CD4-positive, alpha-beta T cell treated with Interleukin-17A for 1 hour (primary cell): ENCODE data around the gene CCSER1.

ENCODE experiments used
- DNase-seq: peaks from one replicate; pipeline ENCODE4 v3.0.0-alpha.2; 2020

CCSER1 gene

DNA sequence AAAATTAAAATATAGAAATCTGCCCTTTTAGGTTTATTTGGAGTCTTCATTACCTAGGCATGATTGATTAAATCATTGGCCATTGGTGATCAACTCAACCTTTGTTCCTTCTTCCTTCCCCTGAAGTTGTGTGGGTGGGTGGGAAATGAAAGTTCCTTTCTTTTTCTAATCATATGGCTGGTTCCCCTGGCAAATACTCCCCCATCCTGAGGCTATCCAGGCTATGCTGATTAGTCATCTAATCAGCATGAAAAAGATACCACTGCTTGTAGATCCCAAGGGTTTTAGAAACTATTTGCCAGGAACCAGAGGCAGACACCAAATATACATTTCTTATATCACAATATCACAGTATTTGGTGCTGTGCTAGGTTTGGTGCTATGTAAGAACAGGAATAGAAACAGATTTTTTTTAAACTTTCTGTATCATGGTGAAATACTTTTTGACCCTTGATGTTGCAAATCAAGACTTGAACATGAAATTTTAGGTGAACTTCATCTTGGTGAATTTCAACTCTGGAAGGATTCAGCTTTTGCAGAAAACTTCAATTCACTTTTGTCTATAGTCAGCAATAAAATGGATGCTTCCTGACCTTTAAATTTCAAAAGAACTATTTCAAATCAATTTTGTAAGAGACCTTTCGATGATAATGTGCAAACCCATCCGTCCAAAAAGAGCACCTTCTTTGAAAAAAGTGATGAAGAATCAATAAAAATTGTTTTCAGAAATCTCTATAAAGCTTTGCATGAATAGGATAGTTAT is 71.1 kb downstream of the CCSER1 start:
- no peak for DNase-seq

DNA sequence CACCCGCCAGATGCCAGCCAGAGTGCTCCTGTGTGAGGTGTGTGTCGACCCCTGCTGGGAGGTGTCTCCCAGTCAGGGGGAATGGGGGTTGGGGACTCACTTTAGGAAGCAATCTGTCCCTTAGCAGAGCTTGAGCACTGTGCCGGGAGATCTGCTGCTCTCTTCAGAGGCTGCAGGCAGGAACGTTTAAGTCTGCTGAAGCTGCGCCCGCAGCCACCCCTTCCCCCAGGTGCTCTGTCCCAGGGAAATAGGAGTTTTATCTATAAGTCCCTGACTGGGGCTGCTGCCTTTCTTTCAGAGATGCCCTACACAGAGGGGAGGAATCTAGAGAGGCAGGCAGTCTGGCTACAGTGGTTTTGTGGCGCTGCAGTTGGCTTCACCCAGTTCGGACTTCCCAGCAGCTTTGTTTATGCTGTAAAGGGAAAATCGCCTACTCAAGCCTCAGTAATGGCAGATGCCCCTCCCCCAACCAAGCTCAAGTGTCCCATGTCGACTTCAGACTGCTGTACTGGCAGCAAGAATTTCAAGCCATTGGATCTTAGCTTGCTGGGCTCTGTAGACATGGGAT is 80.8 kb downstream of the CCSER1 start:
- DNase-seq, result no peak

DNA sequence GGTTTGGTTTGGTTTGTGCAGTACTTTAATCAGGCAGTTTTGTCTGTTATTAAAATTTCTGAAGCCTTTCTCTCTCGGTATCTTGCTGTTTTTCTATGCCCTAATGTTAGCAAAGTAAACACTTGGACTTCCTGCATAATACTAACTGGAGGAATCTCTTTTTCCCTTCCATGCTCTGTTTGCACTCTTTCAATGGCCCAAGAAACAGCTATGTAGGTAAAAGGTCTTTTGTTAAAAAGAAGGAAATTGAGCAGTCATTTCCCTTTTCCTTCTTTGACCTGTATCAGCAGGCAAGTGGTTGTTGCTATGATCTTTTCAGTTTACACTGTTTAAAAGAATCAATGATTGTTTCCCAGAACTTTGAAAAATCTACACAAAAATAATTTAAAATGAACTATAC is 82.7 kb downstream of the CCSER1 start:
- no peak for DNase-seq

DNA sequence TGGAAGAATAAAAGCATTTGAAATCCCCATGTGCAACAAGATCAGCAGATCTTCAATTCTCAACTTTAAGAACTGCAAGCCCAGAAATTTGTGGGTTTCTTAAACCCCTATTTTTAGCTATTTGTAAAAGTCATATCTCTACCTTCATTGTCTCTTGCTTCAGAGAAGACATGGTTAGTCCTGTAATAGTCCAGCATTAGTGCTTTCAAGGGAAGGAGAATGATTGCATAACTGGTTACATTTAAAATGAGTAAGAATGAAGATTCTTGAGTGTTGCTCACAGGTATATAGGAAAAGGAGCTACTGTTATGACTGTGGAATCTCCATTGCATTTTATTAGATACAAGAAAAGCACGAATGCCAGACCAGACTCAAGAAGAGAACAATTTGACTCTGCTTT is 84.0 kb downstream of the CCSER1 start:
- DNase-seq, result no peak

DNA sequence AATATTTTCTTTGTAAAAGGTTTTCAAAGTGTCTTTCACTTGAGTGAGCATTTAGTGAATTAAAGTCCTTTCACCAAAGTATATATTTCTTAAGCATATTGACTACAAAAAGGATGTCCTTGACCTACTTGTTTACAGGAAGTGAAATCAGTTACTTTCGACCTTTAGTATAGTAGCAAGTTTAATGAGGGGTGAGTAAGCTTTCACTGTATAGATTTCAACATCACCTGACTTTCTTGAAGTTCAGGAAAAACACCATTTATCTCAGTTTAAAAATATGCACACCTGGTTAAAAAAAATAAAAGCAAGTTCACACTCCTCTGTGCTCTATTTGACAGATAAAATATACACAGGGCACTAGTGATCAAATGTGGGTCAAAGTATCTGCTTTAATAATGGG is 88.1 kb downstream of the CCSER1 start:
- DNase-seq, result no peak

DNA sequence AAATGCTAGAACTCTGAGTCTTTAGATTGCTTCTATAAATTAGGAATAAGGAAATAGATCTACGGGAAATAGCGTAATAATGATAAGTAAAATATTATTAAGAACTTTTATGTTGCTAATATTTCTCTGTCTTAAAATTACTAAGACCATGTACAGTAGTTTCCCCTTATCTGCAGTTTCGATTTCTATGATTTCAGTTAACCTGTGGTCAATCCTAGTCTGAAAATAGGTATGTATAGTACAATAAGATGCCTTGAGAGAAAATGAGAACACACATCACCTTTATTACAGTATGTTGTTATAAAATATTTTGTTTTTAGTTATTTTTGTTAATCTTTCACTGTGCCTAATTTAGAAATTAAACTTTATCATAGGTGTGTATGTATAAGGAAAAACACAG is 92.6 kb downstream of the CCSER1 start:
- DNase-seq, result no peak

DNA sequence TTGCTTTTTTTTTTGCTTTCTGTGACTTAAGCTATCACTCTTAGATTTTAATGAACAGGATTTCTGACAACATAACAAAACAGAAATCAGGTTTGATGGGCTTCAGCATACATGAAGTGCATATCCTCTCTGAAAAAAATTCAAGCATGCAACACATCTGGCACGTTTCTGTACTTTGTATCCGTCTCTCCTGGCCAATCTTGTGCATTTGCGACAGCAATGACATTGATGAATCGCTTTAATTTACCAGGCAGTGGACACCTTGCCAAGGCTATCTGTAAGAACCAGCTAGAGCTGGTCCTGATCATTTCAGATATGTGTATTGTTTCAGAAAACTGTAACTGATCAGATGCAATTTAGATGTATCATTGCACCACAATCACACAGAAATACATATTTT is 93.3 kb downstream of the CCSER1 start:
- no peak for DNase-seq

DNA sequence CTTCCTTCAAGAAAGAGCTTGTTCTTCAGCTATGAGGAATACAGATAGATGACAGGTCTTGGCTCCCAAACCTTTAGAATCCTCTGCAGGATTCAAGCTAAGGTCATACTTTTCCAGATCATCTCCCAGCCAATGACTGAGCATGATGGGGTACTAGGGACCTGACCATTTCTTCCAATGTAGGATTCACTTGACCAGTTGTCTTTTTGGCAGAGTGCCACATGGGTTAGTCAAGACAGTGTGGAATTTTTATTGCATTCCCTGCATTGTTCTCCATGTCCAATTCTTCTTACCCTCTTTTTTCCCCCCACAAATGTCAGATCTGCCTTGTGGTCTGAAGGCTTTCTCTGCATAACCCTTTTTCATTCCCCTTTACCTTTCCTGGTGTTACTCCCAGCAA is 99.5 kb downstream of the CCSER1 start:
- DNase-seq, result no peak

DNA sequence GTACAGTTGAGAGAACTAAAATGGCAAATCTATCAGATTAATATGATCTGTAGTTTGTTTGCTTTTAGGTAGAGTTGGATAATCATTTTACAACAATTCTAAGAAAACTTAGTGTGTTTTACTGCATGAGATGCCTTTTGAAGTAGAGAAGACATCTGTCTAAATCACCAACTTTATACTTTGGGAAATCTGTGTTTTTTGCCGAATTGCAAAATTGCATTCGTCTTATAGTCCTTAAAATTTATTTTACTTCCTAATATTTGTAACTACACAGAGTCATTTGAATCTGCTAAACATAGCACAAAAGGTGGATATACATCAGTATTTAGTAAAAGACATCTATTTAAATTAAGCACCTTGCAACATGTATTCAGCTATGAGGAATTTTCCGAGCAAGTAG is 100.0 kb downstream of the CCSER1 start:
- DNase-seq, result no peak

DNA sequence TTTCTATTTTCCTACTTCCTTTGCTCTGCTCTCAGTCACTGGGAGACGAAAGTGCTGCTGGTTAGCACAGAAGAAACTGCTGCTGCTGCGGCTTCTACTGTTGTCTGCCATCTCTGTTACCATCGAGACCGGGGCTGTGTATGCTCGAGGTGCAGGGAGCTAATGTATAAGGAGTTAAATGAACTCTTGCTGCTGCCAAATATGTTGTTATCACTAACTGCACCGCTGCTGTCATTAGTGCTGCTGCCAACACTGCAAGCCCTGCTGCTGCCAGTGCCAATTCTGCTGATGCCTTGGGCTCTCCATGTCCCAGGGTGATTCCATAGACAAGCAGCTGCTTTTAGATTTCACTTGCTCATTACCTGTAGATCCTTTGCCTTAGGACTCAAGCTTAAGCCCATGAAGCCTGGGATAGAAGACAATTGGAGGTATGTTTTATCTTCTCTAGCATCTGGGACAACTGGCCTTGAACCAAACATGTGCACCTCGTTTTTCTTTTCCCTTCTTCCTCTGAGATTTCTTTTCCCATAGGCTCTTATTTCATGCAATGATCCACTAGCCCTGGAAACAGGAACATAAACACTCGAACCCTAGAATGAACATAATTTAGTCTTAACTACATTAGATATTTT is 107.8 kb downstream of the CCSER1 start:
- DNase-seq, result no peak

DNA sequence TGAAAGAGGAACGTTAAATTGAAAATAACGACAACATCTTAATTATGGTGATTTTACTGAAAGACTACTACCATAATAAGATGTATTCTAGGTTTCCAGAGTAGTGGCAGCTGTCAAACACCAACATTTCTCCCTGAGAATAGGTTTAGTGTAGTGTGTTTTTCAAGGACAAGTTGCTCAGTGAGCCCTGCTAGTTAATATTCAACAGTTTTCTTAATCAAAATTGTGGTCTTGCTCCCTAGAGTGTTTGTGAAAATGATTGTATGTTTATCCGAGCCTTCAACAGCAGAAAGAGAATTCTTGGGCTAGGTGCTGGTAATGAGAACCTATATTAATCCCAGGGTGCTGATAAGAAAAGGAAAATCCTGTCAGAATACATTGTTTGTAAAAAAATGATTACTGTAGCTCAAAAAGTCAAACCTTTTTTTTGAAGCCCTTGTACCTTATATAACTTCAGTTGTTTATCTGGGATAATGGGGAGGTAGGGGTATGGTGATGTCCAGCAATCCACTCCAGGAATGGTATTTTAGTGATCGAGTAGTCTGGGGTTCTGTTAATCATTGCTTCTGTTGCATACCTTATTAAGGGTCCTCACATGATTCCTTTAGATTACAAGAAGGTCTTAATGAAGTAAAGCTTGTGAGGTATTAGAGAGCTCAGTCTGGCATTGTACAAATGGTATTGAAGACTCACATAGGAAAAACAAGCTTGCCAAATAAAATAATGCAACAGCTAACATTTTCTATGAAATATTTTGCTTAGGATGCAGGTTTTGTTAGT is 110.7 kb downstream of the CCSER1 start:
- DNase-seq, result no peak

DNA sequence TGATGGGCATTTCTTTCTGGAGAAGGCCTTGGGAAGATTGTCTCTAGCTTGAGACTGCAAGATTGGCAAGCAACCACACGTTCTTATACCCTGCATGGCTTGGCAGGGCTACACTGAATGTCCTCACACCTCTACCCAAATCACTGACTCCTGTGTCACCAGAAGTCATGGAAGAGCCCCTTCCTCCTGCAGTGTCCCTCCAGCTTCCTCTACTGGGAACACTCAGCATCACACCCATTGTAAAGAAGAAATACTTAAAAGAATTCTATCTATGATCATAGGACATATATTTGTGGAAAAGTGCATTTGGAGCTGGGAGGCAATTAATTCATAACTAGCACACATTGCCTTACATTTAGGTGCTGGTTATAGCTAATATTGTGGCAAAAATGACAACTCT is 113.1 kb downstream of the CCSER1 start:
- no peak for DNase-seq

DNA sequence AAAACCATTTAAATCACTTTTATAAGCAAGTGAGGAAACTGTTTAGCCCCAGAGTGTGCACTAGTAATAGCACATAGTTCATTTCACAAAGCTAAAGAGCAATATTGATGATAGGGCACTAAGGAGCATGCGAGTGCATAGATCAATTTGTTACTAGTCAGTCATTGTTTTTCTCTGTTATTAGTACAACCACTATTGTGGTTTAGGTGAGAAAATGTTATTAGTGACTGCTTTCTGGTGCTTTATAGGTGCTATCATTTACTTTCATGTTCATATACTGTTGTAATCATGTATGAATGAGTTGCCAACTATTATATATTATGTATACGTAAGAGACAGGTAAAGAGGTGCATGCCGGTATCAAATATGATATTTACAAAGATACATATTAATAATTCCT is 113.8 kb downstream of the CCSER1 start:
- no peak for DNase-seq

DNA sequence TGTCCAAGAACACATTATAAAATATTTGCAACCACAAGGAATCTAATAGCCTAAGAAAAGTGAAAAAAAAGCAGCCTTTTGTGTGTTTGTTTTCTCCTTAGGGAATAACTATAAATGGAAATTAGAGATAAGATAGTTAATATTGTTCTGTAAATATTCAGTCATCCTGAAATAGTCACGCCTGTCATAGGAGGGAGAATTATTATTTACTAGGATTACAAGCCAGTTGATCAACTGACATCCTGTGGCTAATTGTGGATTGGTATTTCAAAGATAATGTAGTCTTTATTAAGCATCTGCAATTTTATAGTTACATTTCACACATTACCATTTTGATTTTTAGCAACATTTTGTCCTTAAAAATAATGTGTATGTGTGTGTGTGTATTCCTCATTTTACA is 118.6 kb downstream of the CCSER1 start:
- no peak for DNase-seq

DNA sequence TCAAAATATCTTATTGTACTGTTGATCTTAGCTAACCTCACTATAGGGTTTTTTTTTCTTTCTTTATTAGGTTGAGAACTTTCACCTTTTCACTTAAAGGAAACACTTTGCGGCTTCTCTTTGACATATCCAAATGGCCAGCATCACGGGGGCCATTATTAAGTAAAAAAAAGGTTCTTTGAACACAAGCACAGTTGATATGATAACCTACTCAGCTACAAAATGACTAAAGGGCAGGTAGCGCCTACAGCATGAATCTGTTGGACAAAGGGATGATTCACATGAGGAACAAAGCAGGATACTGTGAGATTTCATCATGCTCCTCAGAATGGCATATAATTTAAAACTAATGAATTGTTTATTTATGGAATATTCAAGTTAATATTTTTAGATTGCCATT is 119.6 kb downstream of the CCSER1 start:
- no peak for DNase-seq

DNA sequence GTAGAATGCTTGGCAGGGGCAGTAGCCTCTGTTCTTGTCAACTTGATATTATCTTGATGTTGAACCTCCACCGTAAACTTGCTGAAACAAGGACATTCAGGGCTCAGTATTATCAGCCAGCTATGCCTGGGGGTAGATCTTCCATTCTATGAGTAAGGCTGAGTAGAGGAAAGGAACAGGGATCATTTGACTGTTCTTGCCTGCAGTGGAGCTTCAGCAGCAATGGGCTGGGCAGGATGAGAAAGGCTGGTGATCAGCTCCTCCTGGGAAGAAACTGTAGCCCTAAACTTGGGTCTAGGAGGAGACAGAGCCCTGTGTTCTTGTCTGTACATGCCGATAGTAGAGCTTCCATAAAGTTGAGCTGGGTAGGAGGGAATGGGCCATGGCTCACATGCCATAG is 127.2 kb downstream of the CCSER1 start:
- DNase-seq, result no peak

DNA sequence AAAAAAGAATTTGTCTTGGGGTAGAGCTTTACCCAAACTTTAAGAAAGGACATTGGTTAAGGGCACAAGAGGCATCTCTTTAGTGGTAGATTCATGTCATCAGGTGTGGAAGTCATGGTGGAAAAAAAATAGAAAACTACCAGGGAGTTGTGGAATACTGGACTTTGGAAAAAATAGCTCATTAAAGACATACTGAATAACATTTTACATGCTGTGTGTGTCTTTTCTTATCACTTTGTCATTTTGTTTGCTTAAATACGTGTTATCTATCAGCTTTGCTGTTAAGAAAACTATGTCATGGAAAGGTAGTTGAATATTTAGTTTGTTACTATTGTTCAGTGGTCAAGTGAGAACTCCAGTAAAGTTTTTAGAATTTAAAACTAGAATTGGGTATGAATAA is 147.0 kb downstream of the CCSER1 start:
- no peak for DNase-seq

DNA sequence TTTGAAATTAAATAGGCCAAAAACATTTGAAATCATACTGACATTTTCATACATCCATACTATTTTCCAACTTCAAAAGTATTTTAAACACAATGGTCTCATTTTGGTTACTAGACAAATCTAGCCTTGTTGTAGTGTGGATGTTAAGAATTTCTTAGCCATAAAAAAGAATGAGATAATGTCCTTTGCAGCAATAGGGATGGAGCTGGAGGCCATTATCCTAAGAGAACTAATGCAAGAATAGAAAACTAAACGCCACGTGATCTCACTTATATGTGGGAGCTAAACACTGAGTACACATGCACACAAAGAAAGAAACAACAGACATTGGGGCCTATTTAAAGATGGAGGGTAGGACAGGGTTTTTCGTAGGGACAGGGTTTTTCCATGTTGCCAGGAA is 153.8 kb downstream of the CCSER1 start:
- no peak for DNase-seq

DNA sequence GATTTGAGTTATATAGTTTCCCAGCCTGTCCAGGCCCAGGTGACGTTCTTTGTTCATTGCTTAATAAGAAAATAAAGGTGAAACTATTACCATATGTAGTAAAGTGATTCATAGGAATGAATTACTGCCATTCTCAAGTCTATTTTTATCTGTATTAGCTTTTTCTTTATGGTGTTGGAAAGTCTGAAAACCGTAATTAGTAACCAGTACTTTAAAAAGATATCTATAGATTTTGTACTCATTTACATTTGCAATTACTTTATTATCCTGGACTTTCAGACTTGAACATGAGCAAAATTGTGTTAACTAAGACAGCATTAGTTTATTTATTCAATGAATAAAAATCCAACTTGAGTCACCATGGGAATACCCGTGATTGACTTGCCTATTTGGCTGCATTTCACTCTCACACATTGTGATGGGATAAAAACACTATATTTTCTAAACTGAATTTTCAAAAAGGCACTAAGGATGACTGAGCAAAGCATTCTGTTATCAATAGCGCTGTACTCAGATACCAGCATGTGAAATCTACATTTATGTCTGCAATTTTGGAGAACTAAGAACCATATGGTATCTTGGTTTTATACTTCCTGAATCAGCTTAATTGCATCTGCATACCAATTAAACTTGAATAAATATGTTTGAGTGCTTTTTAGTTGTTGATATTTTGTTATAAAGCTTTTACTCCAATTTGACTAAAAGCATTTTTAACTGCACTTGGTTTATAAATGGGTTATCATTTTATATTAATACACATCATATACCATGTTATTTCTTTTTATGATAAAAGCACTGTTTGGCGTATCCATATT is 154.6 kb downstream of the CCSER1 start:
- DNase-seq, result no peak

DNA sequence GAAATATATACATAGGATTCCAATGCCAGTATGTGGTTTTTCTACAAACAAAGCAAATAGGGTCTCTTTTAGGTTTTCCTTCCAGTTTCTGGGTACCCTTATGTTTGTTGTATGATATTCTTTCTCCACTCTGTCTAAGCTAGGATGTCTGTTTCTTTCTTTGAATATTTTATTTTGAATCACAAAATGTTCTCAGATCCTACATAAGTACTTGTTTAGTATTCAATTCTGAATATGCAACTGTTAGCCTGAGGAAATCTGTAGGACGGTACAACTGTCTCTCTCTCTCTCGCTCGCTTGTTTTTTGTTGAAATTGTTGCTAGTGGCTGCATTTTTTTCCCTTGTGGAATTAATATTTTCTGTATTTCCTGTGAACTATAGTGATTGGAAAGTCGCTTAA is 163.2 kb downstream of the CCSER1 start:
- no peak for DNase-seq

DNA sequence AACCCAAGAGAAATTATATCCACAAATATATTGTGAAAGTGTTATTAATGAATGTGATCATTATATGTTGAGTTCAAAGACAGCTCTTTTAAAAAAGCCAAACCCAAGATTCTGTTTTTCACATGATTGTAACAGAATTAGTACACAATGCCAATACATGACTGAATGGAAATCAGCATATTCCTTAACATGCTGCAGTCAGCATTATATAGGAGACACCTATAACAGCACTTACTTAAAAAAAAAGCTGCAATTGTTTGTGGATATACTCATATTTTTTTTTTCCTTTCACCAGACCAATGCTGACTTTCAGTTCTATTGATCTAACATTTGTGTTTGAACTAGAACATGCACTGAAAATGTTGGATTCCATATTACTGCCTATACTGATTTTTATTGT is 165.2 kb downstream of the CCSER1 start:
- no peak for DNase-seq

DNA sequence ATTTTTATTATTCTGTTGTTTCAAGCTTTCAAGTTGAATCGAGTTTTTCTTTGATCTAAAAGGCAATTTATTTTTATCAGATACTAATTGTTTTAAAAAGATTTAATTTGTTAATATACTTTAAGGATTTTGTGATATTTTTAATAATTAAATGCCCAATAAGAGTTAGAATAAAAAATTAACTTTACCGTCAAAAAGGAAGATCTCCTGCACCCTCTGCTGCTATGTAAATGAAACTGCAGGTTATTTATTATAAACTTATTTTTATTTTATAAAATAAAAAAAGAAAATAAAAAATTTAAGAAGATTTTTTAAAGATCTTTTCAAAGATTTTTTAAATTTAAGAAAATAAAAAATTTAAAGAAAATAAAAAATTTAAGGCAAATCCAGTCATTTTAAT is 166.1 kb downstream of the CCSER1 start:
- DNase-seq, result no peak

DNA sequence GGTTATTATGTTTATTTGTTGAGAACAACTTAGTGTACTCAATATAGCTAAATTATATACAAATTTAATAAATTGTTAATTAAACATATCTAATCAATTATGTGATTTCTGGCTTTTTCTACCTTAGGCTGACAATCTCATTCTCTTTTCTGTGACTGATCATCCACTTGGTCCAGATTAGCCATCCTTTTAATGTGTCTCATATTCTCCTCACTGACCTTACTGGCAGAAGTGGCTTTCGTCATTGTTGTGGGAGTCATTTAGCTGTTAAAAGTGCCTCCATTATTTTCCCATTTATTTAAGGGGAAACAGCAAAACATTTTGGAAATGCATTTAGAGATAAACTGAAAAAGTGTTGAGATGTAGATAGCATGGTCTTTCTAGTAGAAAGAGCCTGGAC is 172.2 kb downstream of the CCSER1 start:
- DNase-seq, result no peak
